ENCODE measurements around the gene KRT80. TPM values are rescaled to one million over a fixed set of nuclear protein-coding genes. Genes with fewer than 3 reads are reported as not detected.

Gene KRT80
- total and polyA plus RNA-seq, 2 of the 13 experiments (the other 11 are each of a cell fraction or from before 2014, with no cell fraction given), result 0.27 to 0.53 TPM

DNA sequence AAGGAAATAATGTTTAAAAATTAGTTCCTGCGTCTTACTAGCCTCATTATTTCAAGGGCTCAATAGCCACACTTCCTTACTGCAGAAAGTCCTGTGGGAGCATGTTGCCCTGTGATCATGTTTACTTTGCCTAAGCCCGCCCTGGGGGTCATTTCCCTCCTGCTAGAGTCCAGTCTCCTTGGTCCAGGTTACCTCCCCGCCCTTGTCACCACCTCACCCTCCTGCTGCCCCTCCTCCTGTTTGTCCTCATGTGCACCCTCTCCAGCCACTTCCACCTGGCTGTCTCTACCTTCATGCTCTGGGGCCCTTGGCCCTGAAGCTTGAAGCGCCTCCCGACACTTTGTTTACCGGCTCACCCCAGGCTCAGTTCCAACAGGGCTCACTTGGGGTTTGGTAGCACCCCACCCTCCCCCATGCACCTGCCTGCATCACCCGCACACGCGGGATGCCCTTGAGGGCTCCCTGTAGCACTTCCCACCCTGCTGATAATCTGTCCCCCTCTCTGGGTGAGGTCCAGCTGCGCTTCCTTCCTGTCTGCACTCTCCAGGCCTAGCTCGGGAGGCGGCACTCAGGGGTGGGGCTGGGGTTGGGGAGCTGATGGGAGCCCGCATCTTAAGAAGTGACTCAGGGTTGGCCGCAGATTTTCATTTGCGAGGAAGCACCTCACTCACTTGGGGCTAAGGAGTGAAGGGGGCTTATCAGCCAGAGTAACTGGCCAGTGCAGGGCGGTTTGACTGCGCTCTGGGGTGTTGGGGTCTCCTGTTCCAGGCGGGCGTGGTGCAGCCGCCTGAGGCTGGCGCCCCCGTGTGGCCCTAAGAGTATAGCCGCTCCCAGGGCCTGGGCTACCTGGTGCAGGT lies 72.2 kb downstream of the KRT80 start (continued):
- TF ChIP-seq, protein P1, sequence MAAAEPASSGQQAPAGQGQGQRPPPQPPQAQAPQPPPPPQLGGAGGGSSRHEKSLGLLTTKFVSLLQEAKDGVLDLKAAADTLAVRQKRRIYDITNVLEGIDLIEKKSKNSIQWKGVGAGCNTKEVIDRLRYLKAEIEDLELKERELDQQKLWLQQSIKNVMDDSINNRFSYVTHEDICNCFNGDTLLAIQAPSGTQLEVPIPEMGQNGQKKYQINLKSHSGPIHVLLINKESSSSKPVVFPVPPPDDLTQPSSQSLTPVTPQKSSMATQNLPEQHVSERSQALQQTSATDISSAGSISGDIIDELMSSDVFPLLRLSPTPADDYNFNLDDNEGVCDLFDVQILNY (CRISPR knock-in tag; conservative IDR thresholded peaks at IDR 0.05), result no peak
- TF ChIP-seq, protein P2, sequence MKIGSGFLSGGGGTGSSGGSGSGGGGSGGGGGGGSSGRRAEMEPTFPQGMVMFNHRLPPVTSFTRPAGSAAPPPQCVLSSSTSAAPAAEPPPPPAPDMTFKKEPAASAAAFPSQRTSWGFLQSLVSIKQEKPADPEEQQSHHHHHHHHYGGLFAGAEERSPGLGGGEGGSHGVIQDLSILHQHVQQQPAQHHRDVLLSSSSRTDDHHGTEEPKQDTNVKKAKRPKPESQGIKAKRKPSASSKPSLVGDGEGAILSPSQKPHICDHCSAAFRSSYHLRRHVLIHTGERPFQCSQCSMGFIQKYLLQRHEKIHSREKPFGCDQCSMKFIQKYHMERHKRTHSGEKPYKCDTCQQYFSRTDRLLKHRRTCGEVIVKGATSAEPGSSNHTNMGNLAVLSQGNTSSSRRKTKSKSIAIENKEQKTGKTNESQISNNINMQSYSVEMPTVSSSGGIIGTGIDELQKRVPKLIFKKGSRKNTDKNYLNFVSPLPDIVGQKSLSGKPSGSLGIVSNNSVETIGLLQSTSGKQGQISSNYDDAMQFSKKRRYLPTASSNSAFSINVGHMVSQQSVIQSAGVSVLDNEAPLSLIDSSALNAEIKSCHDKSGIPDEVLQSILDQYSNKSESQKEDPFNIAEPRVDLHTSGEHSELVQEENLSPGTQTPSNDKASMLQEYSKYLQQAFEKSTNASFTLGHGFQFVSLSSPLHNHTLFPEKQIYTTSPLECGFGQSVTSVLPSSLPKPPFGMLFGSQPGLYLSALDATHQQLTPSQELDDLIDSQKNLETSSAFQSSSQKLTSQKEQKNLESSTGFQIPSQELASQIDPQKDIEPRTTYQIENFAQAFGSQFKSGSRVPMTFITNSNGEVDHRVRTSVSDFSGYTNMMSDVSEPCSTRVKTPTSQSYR (CRISPR knock-in tag; IDR thresholded peaks at IDR 0.05; ENCODE audit: borderline replicate concordance), result no peak; the same call in 1 of the 2 replicates
- 0 out of 2 replicates have a peak, but pooled peaks have one; percentile 20 for TF ChIP-seq ZNF567 (CRISPR knock-in tag; IDR thresholded peaks at IDR 0.05; ENCODE audit: borderline replicate concordance)
- TF ChIP-seq IKZF1 (IDR thresholded peaks at IDR 0.05), result no peak
- TF ChIP-seq MLLT10 (CRISPR knock-in tag; IDR thresholded peaks at IDR 0.05), result no peak
- peak; percentile 83; the same call in 1 of the 2 replicates for TF ChIP-seq FOXK1 (CRISPR knock-in tag; IDR thresholded peaks at IDR 0.05; ENCODE audit: borderline replicate concordance, low read depth)
- TF ChIP-seq ZNF782 (CRISPR knock-in tag; IDR thresholded peaks at IDR 0.05; ENCODE audit: borderline replicate concordance), result no peak
- peak; percentile 25; the same call in 1 of the 2 replicates for TF ChIP-seq SIX1 (CRISPR knock-in tag; IDR thresholded peaks at IDR 0.05; ENCODE audit: borderline replicate concordance)
- TF ChIP-seq PLRG1 (conservative IDR thresholded peaks at IDR 0.05), result no peak
- TF ChIP-seq ZC3H13 (CRISPR knock-in tag; IDR thresholded peaks at IDR 0.05), result no peak
- TF ChIP-seq, protein P3, sequence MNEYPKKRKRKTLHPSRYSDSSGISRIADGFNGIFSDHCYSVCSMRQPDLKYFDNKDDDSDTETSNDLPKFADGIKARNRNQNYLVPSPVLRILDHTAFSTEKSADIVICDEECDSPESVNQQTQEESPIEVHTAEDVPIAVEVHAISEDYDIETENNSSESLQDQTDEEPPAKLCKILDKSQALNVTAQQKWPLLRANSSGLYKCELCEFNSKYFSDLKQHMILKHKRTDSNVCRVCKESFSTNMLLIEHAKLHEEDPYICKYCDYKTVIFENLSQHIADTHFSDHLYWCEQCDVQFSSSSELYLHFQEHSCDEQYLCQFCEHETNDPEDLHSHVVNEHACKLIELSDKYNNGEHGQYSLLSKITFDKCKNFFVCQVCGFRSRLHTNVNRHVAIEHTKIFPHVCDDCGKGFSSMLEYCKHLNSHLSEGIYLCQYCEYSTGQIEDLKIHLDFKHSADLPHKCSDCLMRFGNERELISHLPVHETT (CRISPR knock-in tag; conservative IDR thresholded peaks at IDR 0.05), result no peak
- TF ChIP-seq GFI1 (CRISPR knock-in tag; IDR thresholded peaks at IDR 0.05; ENCODE audit: borderline replicate concordance), result peak; percentile 51; the same call in 1 of the 2 replicates
- TF ChIP-seq ESRRA (CRISPR knock-in tag; IDR thresholded peaks at IDR 0.05; ENCODE audit: low read depth), result peak; percentile 71; the same call in 1 of the 2 replicates
- no peak for TF ChIP-seq BORCS8-MEF2B (CRISPR knock-in tag; IDR thresholded peaks at IDR 0.05)
- peak; percentile 29 for TF ChIP-seq ZMYM4 (CRISPR knock-in tag; IDR thresholded peaks at IDR 0.05)
- TF ChIP-seq, protein P4, sequence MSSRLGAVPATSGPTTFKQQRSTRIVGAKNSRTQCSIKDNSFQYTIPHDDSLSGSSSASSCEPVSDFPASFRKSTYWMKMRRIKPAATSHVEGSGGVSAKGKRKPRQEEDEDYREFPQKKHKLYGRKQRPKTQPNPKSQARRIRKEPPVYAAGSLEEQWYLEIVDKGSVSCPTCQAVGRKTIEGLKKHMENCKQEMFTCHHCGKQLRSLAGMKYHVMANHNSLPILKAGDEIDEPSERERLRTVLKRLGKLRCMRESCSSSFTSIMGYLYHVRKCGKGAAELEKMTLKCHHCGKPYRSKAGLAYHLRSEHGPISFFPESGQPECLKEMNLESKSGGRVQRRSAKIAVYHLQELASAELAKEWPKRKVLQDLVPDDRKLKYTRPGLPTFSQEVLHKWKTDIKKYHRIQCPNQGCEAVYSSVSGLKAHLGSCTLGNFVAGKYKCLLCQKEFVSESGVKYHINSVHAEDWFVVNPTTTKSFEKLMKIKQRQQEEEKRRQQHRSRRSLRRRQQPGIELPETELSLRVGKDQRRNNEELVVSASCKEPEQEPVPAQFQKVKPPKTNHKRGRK (CRISPR knock-in tag; IDR thresholded peaks at IDR 0.05), result no peak
- TF ChIP-seq BRD4 (CRISPR knock-in tag; IDR thresholded peaks at IDR 0.05), result no peak
- TF ChIP-seq, protein P5, sequence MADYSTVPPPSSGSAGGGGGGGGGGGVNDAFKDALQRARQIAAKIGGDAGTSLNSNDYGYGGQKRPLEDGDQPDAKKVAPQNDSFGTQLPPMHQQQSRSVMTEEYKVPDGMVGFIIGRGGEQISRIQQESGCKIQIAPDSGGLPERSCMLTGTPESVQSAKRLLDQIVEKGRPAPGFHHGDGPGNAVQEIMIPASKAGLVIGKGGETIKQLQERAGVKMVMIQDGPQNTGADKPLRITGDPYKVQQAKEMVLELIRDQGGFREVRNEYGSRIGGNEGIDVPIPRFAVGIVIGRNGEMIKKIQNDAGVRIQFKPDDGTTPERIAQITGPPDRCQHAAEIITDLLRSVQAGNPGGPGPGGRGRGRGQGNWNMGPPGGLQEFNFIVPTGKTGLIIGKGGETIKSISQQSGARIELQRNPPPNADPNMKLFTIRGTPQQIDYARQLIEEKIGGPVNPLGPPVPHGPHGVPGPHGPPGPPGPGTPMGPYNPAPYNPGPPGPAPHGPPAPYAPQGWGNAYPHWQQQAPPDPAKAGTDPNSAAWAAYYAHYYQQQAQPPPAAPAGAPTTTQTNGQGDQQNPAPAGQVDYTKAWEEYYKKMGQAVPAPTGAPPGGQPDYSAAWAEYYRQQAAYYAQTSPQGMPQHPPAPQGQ (CRISPR knock-in tag; IDR thresholded peaks at IDR 0.05; ENCODE audit: borderline replicate concordance), result no peak
- TF ChIP-seq HDAC1 (CRISPR knock-in tag; IDR thresholded peaks at IDR 0.05), result 0 out of 2 replicates have a peak, but pooled peaks have one; percentile 49
